ENCODE data around the gene RNPC3.
"Not testable (repeated sequence)": the region's sequence is repeated elsewhere in the genome, so short reads cannot be mapped to it uniquely, and the experiment has no call there.

Gene RNPC3

DNA sequence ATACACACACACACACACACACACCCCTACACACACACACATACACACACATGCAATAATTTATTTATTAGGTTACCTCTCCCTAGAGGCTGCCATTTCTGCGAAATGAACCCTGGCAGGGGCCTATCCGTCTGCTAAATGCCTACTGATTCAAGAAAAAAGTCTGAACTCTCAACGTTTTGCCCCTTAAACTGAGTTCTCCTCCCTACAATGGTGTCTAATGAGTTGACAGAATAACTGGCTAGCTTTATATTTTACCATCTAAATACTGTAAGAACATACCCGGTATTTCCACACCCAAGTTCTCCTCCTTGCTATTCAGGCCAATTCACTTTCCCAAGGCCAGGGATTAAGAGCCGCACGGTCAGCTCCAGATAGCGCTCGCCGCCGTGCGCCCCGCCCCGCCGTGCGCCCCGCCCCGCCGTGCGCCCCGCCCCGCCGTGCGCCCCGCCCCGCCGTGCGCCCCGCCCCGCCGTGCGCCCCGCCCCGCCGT lies 339 bp upstream of the RNPC3 start:
- CTCF ChIA-PET: interaction anchor here (1.6 kb wide), 1 partner anchor 11 kb away, joined by 3 read pairs; no protein-coding TSS in a partner anchor
- no peaks in the 10 kb centered on the region for H3K9me3 Mint-ChIP-seq
- peaks cover 23% of the 10 kb centered on the region for H3K36me3 Mint-ChIP-seq
- H3K27ac Mint-ChIP-seq: peak overlapping the region; percentile 87
- DNase-seq: no peak
- H3K4me3 Mint-ChIP-seq: peak overlapping the region; percentile 75
- no peaks in the 10 kb centered on the region for H3K27me3 Mint-ChIP-seq
- peaks cover 36% of the 10 kb centered on the region for H3K4me1 Mint-ChIP-seq

DNA sequence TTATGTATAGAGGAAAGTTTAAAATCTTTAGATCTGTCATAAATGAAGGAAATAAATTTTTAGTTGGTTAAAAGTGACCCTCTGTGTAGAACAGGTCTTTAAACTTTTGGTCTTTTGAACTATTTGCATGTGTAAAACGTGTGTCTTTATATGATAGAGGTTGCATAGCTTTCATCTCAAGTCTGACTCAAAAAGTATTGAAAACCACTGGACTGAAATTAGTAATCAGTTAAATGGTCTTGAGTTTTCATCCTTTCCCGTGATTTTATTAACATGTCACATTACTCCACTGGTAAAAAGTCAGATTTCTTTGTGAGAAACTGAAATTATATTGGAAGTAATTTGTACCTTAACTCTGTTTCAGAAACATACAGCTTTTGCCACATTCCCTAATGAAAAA lies 1.8 kb downstream of the RNPC3 start:
- DNase-seq: no peak
- Mint-ChIP-seq H3K4me1 (peaks cover 55% of the 10 kb centered on the region), H3K27ac (peak overlapping the region; percentile 25), H3K4me3 (peak overlapping the region; percentile 98), H3K36me3 (peaks cover 43% of the 10 kb centered on the region), H3K9me3 (no peaks in the 10 kb centered on the region), H3K27me3 (no peaks in the 10 kb centered on the region)
- CTCF ChIA-PET: interaction anchor here (1.4 kb wide), 1 partner anchor 13 kb away, joined by 4 read pairs; no protein-coding TSS in a partner anchor

DNA sequence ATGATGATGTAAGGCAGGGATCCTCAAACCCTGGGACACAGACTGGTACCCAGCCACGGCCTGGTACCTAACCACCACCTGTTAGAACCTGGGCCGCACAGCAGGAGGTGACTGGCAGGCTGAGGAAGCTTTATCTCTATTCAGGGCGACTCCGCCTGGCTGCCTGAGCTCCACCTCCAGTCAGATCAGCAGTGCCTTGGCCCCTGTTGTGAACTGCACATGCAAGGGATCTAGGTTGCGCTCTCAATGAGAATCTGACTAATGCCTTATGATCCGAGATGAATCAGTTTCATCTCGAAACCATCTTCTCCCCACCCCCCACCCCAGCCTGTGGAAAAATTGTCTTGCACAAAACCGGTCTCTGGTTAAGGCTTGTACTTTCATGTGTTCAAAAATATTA lies 4.2 kb downstream of the RNPC3 start:
- Mint-ChIP-seq H3K4me1 (peaks cover 55% of the 10 kb centered on the region), H3K9me3 (no peaks in the 10 kb centered on the region), H3K27ac (no peak overlapping the region), H3K27me3 (no peaks in the 10 kb centered on the region), H3K36me3 (peaks cover 52% of the 10 kb centered on the region), H3K4me3 (no peak overlapping the region)
- no peak for DNase-seq
- CTCF ChIA-PET: no interaction called here

DNA sequence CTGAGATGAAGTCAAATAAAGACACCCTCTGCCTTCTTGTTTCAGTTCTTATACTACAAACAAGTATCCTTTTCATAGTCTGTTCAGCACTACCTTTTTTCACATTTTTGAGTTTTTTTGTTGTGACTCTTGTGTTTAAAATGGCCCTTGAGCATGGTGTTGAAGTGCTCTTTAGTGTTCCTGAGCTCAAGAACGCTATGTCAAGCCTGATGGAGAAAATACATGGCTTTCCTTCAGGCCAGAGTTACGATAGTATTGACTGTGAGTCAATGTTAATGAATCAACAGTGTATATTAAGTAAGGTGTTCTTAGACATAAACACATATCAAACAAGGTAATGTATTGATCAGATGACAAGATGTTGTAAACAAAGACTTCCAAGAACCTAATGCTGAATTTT lies 12.7 kb downstream of the RNPC3 start:
- CTCF ChIA-PET: no interaction called here
- no peaks in the 10 kb centered on the region for H3K4me1 Mint-ChIP-seq
- H3K4me3 Mint-ChIP-seq: no peak overlapping the region
- H3K9me3 Mint-ChIP-seq: no peaks in the 10 kb centered on the region
- H3K27ac Mint-ChIP-seq: no peak overlapping the region
- no peaks in the 10 kb centered on the region for H3K27me3 Mint-ChIP-seq
- no peak for DNase-seq
- H3K36me3 Mint-ChIP-seq: peaks cover 51% of the 10 kb centered on the region

DNA sequence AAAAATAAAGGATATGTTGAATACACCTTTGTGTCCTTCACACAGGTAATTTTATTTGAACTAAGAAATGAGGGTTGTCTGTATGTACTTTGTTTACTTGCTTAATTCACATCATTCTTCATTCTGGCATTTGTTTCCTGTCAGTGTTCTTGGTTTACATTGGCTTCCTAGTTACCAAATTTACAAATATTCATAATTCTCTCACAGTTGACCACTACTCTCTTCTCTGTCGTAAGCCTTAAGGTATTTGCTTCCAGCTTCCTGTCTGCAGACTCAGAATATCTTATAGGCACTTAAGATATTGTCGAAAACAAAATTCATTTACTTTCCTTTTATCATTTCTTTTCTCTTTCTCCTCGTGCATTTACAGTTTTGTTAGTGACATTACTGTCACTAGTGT lies 15.9 kb downstream of the RNPC3 start:
- H3K4me1 Mint-ChIP-seq: no peaks in the 10 kb centered on the region
- no peak for DNase-seq
- no peak overlapping the region for H3K27ac Mint-ChIP-seq
- H3K9me3 Mint-ChIP-seq: no peaks in the 10 kb centered on the region
- no peaks in the 10 kb centered on the region for H3K27me3 Mint-ChIP-seq
- CTCF ChIA-PET: no interaction called here
- no peak overlapping the region for H3K4me3 Mint-ChIP-seq
- H3K36me3 Mint-ChIP-seq: peaks cover 49% of the 10 kb centered on the region

DNA sequence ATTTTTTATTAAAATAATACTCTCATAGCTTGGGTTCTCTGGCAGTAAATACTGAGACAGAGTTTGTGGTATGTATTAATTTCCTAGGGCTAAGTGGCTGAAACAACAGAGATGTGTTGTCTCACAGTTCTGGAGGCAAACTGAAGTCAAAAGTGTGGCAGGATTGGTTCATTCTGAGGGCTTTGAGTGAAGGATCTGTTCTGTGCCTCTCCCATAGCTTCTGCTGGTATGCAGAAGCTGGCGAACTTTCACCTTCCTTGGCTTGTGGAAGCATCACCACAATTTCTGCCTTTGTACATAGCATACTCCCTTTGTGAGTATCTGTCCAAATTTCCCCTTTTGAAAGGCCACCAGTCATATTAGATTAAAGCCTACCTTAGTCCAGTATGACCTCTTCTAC lies 21.0 kb downstream of the RNPC3 start:
- no peaks in the 10 kb centered on the region for H3K27me3 Mint-ChIP-seq
- CTCF ChIA-PET: no interaction called here
- peaks cover 48% of the 10 kb centered on the region for H3K36me3 Mint-ChIP-seq
- H3K4me3 Mint-ChIP-seq: no peak overlapping the region
- H3K27ac Mint-ChIP-seq: no peak overlapping the region
- H3K4me1 Mint-ChIP-seq: no peaks in the 10 kb centered on the region
- H3K9me3 Mint-ChIP-seq: no peaks in the 10 kb centered on the region
- DNase-seq: no peak

DNA sequence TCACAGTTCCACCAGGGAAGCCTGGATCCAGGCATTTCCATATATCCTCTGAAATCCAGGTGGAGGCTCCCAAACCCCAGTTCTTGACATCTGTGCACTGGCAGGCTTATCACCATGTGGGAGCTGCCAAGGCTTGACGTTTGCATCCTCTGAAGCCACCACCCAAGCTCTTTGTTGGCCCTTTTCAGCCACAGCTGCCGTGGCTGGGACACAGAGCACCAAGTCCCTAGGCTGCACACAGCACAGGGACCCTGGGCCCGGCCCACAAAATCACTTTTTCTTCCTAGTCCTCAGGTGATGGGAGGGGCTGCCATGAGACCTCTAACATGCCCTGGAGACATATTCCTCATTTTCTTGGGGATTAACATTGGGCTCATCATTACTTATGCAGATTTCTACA lies 22.3 kb downstream of the RNPC3 start:
- CTCF ChIA-PET: no interaction called here
- Mint-ChIP-seq H3K27me3 (no peaks in the 10 kb centered on the region), H3K4me3 (no peak overlapping the region), H3K36me3 (peaks cover 46% of the 10 kb centered on the region), H3K4me1 (no peaks in the 10 kb centered on the region), H3K27ac (no peak overlapping the region), H3K9me3 (no peaks in the 10 kb centered on the region)
- DNase-seq: no peak

DNA sequence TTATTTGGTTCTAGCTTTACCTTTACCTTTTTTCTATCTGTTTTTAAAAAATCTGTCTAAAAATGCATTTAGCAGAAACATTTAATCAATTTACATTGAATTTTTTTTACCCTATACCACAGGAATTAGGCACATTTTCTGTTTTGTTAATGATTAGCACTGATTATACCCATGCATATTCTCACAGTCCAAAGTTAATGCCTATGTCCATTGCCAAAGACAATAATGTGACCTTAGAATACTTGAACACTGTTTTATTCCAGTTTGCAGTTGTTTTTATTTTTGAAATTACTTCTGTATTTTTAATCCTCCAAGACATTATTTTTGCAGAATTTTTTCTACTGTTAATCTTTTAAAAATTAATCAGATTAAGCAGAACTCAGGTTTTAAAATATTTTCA lies 34.9 kb downstream of the RNPC3 start:
- no peak overlapping the region for H3K4me3 Mint-ChIP-seq
- peaks cover 16% of the 10 kb centered on the region for H3K36me3 Mint-ChIP-seq

DNA sequence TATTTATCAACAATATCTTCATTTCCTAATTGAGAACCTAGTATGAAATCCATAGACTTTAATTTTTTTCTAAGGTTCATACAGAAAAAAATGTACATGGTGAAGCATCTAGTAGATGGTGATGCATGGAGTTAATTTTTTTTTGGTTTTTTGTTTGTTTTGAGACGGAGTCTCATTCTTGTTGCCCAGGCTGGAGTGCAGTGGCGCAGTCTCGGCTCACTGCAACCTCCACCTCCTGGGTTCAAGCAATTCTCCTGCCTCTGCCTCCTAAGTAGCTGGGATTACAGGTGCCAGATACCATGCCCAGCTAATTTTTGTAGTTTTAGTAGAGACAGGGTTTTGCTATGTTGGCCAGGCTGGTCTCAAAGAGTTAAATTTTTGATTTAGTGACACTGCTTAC lies 35.6 kb downstream of the RNPC3 start:
- H3K9me3 Mint-ChIP-seq, DNase-seq, H3K27ac Mint-ChIP-seq, H3K4me1 Mint-ChIP-seq, CTCF ChIA-PET, H3K4me3 Mint-ChIP-seq, H3K27me3 Mint-ChIP-seq, H3K36me3 Mint-ChIP-seq: not testable (repeated sequence)

More for the DNA sequence above, 34.9 kb downstream of the RNPC3 start:
- no peak for DNase-seq
- CTCF ChIA-PET: no interaction called here
- Mint-ChIP-seq H3K27me3 (no peaks in the 10 kb centered on the region), H3K9me3 (no peaks in the 10 kb centered on the region), H3K27ac (no peak overlapping the region), H3K4me1 (peaks cover 6% of the 10 kb centered on the region)

DNA sequence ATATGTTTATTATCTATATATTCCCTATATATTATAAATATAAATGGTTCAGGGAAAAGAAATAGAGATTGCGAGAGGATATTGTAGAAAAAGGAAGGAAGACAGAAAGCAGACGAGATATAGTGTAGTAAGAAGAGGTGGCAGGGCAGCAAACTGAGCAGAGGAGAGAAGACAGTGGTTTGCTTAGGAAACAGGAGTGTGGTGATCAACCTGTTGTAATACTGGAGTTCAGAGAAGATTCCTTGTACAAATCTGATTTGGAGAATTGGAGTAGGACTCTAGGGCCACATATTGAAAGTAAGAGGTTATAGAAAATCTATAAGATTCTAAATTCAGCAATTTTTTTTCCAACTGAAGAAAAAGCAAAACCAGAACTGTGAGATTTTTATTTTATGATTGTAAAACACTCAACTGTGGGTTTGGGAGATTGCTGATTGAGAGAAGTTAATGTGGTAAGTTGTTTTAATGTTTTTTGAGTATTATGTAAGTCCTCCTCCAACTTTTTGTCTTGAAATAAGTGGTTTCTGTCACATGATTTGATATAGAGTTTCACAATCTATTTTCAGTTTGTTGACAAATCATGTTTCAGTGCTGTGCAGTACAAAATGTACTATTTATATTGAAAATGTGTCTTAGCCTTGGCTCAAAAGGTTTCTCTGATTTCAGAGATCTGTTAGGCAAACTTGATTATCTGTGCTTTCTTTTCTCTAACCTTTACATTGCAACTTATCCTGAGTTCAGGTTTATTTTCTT lies 36.3 kb downstream of the RNPC3 start:
- CTCF ChIA-PET: no interaction called here
- no peaks in the 10 kb centered on the region for H3K27me3 Mint-ChIP-seq

DNA sequence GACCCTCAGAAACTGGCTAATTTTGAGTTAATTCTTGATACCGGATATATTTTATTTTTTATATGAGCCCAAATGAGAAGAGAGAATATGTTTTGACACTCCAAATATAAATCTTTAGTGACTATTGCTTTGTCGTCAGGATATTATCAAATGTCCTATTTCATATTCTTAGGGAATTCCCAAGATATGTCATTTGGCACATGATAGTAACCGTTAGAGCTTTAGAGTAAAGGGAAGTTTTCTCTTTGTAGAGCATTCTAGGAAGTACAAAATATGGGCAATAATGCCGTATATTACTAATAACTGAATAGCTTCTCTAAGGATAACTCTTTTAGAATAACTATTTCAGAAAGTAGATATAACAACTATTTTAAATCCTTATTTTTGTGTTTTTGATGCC lies 37.6 kb downstream of the RNPC3 start:
- Mint-ChIP-seq H3K4me3 (no peak overlapping the region), H3K4me1 (peaks cover 6% of the 10 kb centered on the region), H3K36me3 (peaks cover 1% of the 10 kb centered on the region), H3K27me3 (no peaks in the 10 kb centered on the region), H3K27ac (no peak overlapping the region), H3K9me3 (no peaks in the 10 kb centered on the region)
- DNase-seq: no peak
- CTCF ChIA-PET: no interaction called here

More for the DNA sequence above, 36.3 kb downstream of the RNPC3 start:
- no peaks in the 10 kb centered on the region for H3K9me3 Mint-ChIP-seq
- peaks cover 6% of the 10 kb centered on the region for H3K4me1 Mint-ChIP-seq
- H3K27ac Mint-ChIP-seq: no peak overlapping the region
- no peak overlapping the region for H3K4me3 Mint-ChIP-seq
- DNase-seq: no peak
- peaks cover 6% of the 10 kb centered on the region for H3K36me3 Mint-ChIP-seq

DNA sequence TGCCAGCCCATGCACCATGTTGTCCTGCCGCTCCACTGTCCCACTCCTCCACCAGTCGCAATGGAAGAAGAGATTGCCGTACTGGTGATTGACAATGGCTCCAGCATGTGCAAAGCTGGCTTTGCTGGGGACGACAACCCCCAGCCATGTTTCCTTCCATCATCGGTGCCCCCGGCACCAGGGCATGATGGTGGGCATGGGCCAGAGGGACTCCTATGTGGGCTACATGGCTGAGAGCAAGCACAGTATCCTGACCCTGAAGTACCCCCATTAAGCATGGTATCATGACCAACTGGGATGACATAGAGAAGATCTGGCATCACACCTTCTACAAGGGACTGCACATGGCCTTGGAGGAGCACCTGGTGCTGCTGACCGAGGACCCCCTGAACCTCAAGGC lies 44.0 kb downstream of the RNPC3 start:
- no peaks in the 10 kb centered on the region for H3K36me3 Mint-ChIP-seq
- no peak overlapping the region for H3K27ac Mint-ChIP-seq
- DNase-seq: no peak
- H3K4me1 Mint-ChIP-seq: no peaks in the 10 kb centered on the region
- CTCF ChIA-PET: no interaction called here
- H3K27me3 Mint-ChIP-seq: no peaks in the 10 kb centered on the region
- no peak overlapping the region for H3K4me3 Mint-ChIP-seq
- no peaks in the 10 kb centered on the region for H3K9me3 Mint-ChIP-seq

DNA sequence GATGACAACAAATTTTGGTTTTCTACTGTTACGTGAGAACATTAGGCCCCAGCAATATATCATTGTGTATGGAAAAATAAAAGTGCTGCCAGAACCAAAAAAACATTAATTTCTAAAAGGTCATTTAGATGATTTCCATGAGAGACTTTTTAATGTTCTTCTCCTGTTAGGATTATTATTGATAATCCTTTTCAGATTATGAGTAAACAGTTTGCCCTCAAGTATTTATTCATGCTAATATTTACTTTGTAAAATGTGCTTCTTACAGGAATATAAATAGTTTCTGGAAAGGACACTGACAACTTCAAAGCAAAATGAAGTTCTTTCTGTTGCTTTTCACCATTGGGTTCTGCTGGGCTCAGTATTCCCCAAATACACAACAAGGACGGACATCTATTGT lies 45.8 kb downstream of the RNPC3 start, which contains the start of gene AMY2B:
Gene AMY2B (plus strand): TSS at position 301 of the 400 bp plus-strand sequence. CDS start 14 bp downstream, at position 315.
- DNase-seq, H3K9me3 Mint-ChIP-seq, CTCF ChIA-PET, H3K27ac Mint-ChIP-seq, H3K36me3 Mint-ChIP-seq, H3K4me3 Mint-ChIP-seq, H3K4me1 Mint-ChIP-seq, H3K27me3 Mint-ChIP-seq: not testable (repeated sequence)

DNA sequence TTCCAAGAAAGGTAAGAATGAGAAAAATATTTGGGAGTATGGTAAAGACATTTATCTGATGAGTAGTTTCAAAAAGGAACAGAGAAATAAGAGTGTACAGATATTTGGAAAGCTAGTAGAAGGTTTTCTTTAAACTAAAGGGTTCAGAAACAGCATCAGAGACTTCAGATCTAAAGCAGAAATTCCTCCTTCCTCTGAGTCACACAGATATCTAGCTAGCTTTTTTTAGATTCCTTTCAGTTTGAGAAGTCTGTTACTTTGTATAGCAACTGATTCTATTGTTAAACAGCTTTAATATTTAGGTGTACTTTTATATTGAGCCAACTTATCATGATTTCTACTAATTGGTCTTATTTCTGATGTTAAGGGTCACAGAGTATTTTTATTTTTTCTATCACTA lies 50.6 kb downstream of the RNPC3 start:
- DNase-seq: no peak
- H3K27me3 Mint-ChIP-seq: no peaks in the 10 kb centered on the region
- H3K36me3 Mint-ChIP-seq: no peaks in the 10 kb centered on the region
- H3K27ac Mint-ChIP-seq: no peak overlapping the region
- no peaks in the 10 kb centered on the region for H3K9me3 Mint-ChIP-seq
- CTCF ChIA-PET: no interaction called here
- no peaks in the 10 kb centered on the region for H3K4me1 Mint-ChIP-seq
- no peak overlapping the region for H3K4me3 Mint-ChIP-seq

DNA sequence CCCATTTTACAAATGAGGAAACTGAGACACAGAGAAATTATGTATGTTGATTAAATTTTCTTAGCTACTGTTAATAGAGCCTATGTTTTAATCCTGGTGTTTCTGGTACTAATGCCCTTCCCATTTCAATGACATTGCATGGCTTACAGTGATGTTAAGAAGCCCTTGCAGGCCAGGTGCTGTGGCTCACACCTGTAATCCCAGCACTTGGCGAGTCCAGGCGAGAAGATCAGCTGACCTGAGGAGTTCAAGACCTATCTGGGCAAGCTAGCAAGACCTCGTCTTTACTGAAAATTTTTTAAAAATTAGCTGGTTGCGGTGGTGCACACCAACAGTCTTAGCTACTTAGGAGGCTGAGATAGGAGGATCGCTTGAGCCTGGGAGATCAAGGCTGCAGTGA lies 51.3 kb downstream of the RNPC3 start:
- H3K27ac Mint-ChIP-seq, H3K9me3 Mint-ChIP-seq, H3K27me3 Mint-ChIP-seq, H3K4me3 Mint-ChIP-seq, CTCF ChIA-PET, H3K4me1 Mint-ChIP-seq, H3K36me3 Mint-ChIP-seq, DNase-seq: not testable (repeated sequence)

Data from activated naive CD4-positive, alpha-beta T cell treated with anti-CD3 and anti-CD28 coated beads, Interleukin-2, amount 10 ng/mL, durations not matched to agents 7 days and 5 days (primary cell).